Left lung (tissue), 10 donors: ENCODE data around the gene ESYT3. TPM values are rescaled to one million over a fixed set of nuclear protein-coding genes. Genes with fewer than 3 reads are reported as not detected.

ENCODE experiments used
- ATAC-seq: fragments of 200-7000 bp; cut with Tn5 transposase; one replicate; pipeline ENCODE4 v1.9.1; 2020; ENCODE audit warnings: moderate library complexity
- DNase-seq, 4 donors: peaks; one replicate each; pipeline ENCODE4 v3.0.0-alpha.2; 2013 to 2020
- H3K27ac ChIP-seq, 2 donors: fragments of 200-600 bp; sonication (generic) in 1 of 2; one replicate each; pipeline versions ENCODE4 v1.5.0 to v1.8.0; 2020 to 2021
- H3K27me3 ChIP-seq, 2 donors: fragments of 200-600 bp; sonication (generic) in 1 of 2; one replicate each; pipeline versions ENCODE4 v1.5.0 to v1.8.0; 2020 to 2021
- H3K36me3 ChIP-seq, 2 donors: fragments of 200-600 bp; sonication (generic) in 1 of 2; one replicate each; pipeline versions ENCODE4 v1.5.0 to v1.8.0; 2020 to 2021
- H3K4me1 ChIP-seq, 2 donors: fragments of 200-600 bp; one replicate each; pipeline ENCODE4 v1.8.0; 2021
- H3K4me3 ChIP-seq, 2 donors: fragments of 200-600 bp; sonication (generic) in 1 of 2; one replicate each; pipeline versions ENCODE4 v1.5.0 to v1.8.0; 2020 to 2021; ENCODE audit warnings: mild to moderate bottlenecking in 1 of 2
- H3K9me3 ChIP-seq, 2 donors: fragments of 200-600 bp; sonication (generic) in 1 of 2; one replicate each; pipeline versions ENCODE4 v1.5.0 to v1.8.0; 2020 to 2021
- CTCF ChIP-seq, 2 donors: fragments of 200-600 bp; sonication (generic) in 1 of 2; IDR thresholded peaks; one replicate each; pipeline versions ENCODE4 v1.5.0 to v1.8.0; 2021; ENCODE audit warnings: antibody characterized with exemption in 2 of 2
- intact Hi-C, 2 donors: fragments of 100-400 bp; cut with DNase I; formaldehyde crosslinking; loops; one replicate each; pipeline versions ENCODE4 v1.11.2 to v1.14.2; 2022
- polyA plus RNA-seq, 6 donors: library from polyadenylated mRNA; unstranded; fragments of 120-200 nt; gene quantifications; one replicate each; pipeline ENCODE4 v1.2.1, GENCODE V29; 2013; ENCODE audit not compliant: insufficient read length in 6 of 6
- total RNA-seq, 2 donors: library from RNA; stranded (reverse); fragmentation: NEBNext Ultra II Directional; extraction: Animal tissue kit (Norgen Biotek cat#: 25700); gene quantifications; one replicate each; pipeline ENCODE4 v1.2.1, GENCODE V29; 2021
- donor health status: DM: no; HTN: yes; CAD: no.
- donor health status: DM: no; HTN: no; CAD: no.

Gene ESYT3
- total and polyA plus RNA-seq, 8 donors = 18.7 to 44.4 (median 37.4) TPM

DNA sequence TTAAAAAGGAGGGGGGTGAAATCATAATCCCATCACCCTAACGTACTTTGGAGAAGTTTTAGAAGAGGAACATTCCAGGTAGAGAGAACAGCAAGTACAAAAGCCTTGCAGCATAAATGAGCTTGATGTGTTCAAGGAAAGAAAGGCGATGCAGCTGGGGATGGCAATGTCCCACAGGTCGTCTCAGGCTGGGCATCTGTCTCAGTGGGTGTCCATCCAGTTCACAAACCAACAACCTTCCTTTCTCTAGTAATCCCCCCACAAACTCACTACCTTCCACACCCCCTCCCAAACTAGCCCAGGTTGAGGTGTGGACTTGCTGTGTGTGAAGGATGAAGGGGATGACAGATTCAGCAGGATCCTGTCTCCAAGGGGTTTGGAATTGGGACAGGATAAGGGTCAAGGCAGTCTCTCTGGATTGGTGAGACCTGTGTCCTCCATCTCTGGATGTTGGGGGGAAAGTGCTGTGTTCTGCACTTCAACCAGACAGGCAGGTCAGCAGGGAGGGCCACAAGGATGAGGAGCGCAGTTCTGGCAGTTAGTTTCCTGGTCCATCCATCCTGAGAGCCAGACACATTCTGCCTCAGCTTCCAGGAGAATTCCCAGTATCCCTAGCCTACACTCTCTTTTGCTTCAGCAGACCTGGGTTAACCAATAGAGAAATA lies 1.7 kb upstream of the ESYT3 start:
- no peak for ATAC-seq
- H3K36me3 ChIP-seq = no peaks in the 10 kb centered on the region
- intact Hi-C loops = no loop called here

GRCh38 chr3:138433892-138434275 lies 532 bp upstream of the ESYT3 start:
- H3K4me3 ChIP-seq = peak overlapping the region in 1 of 2 donors; percentile 54

More for the DNA sequence above, 1.7 kb upstream of the ESYT3 start:
- no peak overlapping the region for H3K27ac ChIP-seq
- no peak for TF ChIP-seq CTCF (IDR thresholded peaks at IDR 0.05)
- no peaks in the 10 kb centered on the region for H3K9me3 ChIP-seq
- no peak overlapping the region for H3K4me3 ChIP-seq
- DNase-seq = no peak
- peaks cover 8 to 20% of the 10 kb centered on the region in 2 donors for H3K4me1 ChIP-seq
- H3K27me3 ChIP-seq = peaks cover 14 to 61% of the 10 kb centered on the region in 2 donors

DNA sequence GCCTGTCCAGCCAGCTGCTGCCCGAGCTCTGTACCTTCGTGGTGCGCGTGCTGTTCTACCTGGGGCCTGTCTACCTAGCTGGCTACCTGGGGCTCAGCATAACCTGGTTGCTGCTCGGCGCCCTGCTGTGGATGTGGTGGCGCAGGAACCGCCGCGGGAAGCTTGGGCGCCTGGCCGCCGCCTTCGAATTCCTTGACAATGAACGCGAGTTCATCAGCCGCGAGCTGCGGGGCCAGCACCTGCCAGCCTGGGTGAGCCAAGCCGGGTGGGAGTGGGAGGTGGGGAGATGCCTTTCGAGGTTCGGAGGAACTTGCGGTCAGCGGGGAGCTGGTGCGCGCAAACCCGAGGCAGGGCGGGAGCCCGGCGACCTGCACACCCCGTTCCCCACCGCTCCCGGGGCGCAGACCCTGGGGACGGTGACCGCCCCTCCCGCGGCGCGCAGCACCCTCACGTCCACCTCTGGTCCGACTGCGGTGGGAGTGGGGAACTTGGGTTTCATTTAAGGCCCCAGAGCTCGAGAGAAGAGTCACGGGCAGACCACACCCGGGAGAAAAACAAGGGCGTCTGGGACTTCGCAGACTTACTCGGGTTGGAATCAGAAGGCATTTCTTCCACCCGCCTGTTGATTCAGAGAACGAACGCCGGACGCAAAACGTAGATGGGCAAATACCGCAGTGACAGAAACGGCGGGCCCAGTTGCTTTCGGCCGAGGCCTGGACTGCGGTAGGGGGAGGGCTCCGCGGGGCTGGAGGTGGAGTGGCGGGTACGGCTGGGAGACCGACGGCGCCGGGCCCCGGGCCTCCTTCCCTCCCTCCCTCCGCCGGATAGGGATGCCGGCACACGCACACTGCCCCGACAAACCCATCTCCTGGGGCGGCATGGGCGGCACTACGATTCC lies 708 bp downstream of the ESYT3 start:
- intact Hi-C loops = no loop called here
- H3K27me3 ChIP-seq = peaks cover 14 to 61% of the 10 kb centered on the region in 2 donors
- TF ChIP-seq CTCF (IDR thresholded peaks at IDR 0.05) = no peak
- no peaks in the 10 kb centered on the region for H3K36me3 ChIP-seq
- H3K9me3 ChIP-seq = no peaks in the 10 kb centered on the region
- peak overlapping the region; percentile 26 to 53 for H3K27ac ChIP-seq
- peak; percentile 35 for ATAC-seq
- peak in 1 of 4 donors; percentile 81 for DNase-seq
- H3K4me3 ChIP-seq = peak overlapping the region; percentile 43 to 54
- H3K4me1 ChIP-seq = peaks cover 8 to 20% of the 10 kb centered on the region in 2 donors

More at GRCh38 chr3:138433892-138434275, 532 bp upstream of the ESYT3 start:
- Histone ChIP-seq H3K27ac (no peak overlapping the region), H3K36me3 (no peaks in the 10 kb centered on the region), H3K9me3 (no peaks in the 10 kb centered on the region), H3K4me1 (peaks cover 8 to 20% of the 10 kb centered on the region in 2 donors), H3K27me3 (peaks cover 14 to 61% of the 10 kb centered on the region in 2 donors)
- intact Hi-C loops = no loop called here
- peak in 1 of 4 donors; percentile 53 for DNase-seq
- TF ChIP-seq CTCF (IDR thresholded peaks at IDR 0.05) = no peak
- no peak for ATAC-seq

DNA sequence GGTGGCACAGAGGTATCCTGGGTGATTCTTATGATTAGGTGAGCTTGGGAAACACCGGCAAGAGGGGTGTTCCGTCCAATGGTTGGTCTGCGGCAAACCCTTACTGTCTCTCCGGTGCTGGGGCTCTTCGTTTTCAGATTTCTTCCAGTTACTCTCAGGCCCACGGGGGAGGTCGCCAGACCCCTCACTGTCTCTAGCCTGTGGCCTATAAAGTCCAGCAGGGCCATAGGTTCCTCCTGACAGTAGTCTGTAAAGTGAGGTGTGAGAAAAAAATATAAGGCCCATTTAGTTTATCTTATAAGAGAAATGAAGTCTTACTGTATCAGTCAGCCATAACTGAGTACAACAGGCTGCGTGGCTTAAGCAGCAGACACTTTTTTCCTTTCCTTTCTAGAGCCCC lies 1.4 kb downstream of the ESYT3 start:
- no peak for DNase-seq
- Histone ChIP-seq H3K36me3 (no peaks in the 10 kb centered on the region), H3K27ac (peak overlapping the region in 1 of 2 donors; percentile 26), H3K27me3 (peaks cover 14 to 61% of the 10 kb centered on the region in 2 donors), H3K4me3 (peak overlapping the region; percentile 43 to 54), H3K4me1 (peaks cover 13 to 23% of the 10 kb centered on the region in 2 donors), H3K9me3 (no peaks in the 10 kb centered on the region)
- ATAC-seq = peak; percentile 0
- no peak for TF ChIP-seq CTCF (IDR thresholded peaks at IDR 0.05)
- intact Hi-C loops = no loop called here

DNA sequence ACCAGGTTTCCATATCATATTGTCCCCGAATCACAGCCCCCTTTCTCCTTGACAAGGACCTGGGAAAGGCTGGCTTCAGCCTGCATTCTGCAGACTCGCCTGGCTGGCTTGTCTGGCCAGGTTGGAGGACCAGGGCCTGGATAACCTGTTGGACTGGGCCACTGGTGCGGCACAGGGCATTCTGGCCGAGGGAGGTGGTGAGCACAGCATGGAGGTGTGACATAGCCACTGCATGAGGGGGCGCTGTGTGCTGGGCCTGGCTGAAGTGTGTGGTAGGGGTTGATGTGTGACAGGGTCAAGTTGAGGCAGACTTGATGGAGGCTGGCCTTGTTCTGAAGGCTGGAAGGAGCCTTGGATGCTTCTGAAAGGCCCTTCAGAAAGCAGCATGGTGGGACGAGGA lies 2.9 kb downstream of the ESYT3 start:
- H3K27ac ChIP-seq = no peak overlapping the region
- H3K27me3 ChIP-seq = peaks cover 13 to 51% of the 10 kb centered on the region in 2 donors
- no peak for TF ChIP-seq CTCF (IDR thresholded peaks at IDR 0.05)
- H3K4me1 ChIP-seq = peaks cover 14 to 28% of the 10 kb centered on the region in 2 donors
- no peaks in the 10 kb centered on the region for H3K9me3 ChIP-seq
- no peak overlapping the region for H3K4me3 ChIP-seq
- ATAC-seq (no peak), DNase-seq (peak in 1 of 4 donors; percentile 74)
- intact Hi-C loops = no loop called here
- no peaks in the 10 kb centered on the region for H3K36me3 ChIP-seq
